Stimulated activated CD4-positive, alpha-beta T cell treated with anti-CD3 and anti-CD28 coated beads, Interleukin-15, amount 100 ng/mL, for 1 hour (primary cell): ENCODE data around the gene POLR3GL.

ENCODE experiments used
- DNase-seq, 2 donors: peaks; one replicate each; pipeline ENCODE4 v3.0.0-alpha.2; 2020; ENCODE audit warnings: low read depth in 1 of 2, low spot score in 1 of 2

POLR3GL gene

DNA sequence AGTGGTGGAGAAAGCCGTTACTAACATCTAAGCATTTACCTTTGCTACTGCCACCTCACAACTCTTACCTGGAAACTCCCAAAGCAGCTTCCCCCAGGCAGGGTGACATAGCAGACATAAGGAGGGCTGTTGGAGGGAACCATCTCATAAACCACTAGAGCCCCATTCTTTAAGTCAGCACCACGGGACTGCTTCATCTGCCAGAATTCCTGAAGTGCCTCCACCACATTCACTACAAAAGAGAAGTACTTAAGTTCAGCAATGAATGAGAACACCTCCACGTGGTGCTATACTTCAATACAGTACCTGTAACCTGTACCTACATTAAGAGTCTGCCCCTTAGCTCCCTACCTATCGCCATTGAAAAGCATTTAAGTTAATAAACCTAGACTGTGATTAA, 16.9 kb upstream of the POLR3GL start:
- DNase-seq = no peak

DNA sequence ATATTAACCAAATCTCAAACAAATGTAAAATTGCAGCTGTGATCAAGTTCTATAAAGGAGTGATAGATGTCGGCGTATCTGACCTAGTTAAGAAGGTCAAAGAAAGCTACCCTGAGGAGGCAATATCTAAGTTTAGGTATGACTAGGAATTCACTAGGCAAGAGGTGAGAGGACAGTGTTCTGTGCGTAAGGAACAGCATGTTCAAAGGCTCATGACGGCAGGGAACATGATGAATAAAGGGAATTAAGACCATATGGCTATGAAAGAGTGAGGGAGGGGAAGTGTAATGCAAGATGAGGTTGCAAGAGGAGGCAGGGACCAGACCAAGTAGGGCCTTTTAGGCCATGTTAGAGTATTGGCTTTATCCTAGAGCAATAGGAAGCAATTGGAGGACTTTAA, 15.3 kb upstream of the POLR3GL start:
- no peak for DNase-seq

DNA sequence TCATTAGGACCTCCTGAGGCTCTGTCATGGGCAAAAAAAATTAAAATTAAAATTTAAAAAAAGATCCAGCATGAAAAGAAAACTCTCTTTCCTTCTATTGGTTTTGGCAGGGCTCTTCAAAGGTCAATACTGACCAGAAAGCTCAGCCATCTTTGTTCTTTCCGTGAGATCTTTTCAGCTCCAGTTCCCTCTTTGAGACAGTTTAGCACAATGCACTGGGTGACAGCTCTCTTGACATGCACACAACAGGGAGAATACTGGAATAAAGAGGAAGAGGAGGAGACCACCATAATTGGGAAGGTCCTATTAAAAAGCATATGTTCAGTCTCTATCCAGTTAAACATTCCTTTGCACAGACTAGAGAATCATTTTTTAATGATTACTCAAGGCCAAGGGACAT, 13.0 kb upstream of the POLR3GL start:
- no peak for DNase-seq

DNA sequence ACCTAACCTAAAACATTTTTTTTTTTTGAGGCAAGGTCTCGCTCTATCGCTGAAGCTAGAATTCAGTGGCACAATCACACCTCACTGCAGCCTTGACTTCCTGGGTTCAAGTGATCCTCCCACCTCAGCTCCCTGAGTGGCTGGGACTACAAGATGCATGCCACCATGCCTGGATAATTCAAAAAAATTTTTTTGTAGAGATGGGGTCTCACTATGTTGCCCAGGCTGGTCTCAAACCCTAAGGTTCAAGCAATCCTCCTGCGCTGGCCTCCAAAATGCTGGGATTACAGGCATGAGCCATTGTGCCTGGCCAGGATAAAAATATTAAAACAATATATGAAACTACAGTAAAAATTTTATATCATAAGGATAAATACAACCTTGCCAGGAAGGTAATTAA, 11.6 kb upstream of the POLR3GL start:
- no peak for DNase-seq

DNA sequence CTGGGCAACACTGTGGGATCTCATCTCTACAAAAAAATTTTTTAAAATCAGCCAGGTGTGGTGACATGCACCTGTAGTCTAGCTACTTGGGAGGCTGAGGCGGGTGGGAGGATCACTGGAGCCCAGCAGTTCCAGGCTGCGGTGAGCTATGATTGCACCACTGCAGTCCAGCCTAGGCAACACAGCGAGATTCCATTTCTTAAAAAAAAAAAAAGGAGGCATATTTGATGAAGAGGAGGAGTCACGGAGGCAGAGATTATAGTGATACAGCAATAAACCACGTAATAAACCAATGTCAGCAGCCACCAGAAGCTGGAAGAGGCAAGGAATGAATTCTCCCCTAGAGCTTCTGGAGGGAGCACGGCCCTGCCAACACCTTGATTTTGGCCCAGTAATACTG, 10.6 kb upstream of the POLR3GL start:
- no peak for DNase-seq

DNA sequence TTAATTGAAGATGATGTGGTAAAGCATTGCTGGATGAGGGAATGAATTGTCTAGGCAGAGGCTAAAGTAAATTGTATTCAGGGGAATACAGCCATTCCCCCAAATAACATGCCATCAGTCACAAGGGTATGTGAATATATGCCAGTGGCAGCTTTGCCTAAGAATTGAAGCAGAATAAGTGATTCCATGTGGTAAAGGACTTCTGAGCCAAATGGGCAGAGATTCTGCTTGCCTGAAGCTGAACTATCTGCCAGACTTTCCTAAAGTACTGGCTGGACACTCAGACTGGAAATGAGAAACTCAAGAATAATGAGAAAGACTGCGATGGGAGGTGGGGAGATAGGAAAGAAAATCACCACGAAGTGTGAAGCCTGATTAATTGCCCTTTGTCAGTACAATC, 9.1 kb upstream of the POLR3GL start:
- DNase-seq = no peak

DNA sequence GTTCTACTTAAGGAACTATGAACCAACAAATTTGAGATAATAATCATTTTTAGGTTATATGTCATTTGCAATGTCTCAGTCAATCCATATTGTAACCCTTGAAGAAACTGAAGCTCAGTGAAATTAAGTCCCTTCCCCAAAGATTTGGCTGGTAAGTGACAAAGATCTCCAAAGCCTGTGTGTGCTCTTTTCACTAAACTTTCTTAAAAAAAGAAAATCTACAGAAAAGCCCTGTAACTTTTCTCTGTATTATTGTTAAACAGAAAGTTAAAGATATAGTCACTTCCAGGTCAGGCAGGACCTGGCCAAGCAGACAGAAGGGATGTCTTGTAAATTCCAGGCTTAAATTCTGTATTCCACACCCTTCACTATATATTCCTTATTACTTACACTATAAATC, 8.1 kb upstream of the POLR3GL start:
- DNase-seq = no peak

DNA sequence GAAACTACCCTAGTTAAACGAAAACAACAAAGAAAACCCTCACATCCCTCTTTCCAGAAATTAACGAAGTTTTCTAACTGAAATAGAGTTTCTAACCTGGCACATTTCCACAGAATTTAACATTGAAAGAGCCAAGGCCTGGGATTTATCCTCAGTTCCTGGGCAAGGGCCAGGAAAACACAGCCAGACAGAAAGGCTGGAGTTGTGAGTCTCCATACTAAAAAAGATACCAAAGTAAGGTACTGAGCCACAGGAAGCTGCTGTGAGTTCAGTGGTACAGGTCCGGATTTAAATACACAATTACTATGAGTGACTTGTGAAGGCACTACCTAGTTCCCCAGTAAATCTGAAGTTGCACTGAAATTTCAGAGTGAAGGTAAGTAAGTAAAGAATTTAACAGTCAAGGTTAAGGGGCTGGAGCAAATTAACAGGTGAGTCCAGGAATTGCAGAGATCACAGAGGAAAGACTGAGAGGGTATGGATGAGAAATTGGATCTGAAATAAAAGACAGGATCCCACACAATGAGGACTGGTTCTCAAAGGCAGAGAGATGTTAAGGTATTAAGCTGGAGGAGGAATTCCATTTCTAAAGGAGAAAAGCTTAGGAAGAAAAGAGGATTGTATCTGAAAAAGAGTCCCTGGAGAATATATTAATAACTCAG, 7.6 kb upstream of the POLR3GL start:
- DNase-seq = no peak

DNA sequence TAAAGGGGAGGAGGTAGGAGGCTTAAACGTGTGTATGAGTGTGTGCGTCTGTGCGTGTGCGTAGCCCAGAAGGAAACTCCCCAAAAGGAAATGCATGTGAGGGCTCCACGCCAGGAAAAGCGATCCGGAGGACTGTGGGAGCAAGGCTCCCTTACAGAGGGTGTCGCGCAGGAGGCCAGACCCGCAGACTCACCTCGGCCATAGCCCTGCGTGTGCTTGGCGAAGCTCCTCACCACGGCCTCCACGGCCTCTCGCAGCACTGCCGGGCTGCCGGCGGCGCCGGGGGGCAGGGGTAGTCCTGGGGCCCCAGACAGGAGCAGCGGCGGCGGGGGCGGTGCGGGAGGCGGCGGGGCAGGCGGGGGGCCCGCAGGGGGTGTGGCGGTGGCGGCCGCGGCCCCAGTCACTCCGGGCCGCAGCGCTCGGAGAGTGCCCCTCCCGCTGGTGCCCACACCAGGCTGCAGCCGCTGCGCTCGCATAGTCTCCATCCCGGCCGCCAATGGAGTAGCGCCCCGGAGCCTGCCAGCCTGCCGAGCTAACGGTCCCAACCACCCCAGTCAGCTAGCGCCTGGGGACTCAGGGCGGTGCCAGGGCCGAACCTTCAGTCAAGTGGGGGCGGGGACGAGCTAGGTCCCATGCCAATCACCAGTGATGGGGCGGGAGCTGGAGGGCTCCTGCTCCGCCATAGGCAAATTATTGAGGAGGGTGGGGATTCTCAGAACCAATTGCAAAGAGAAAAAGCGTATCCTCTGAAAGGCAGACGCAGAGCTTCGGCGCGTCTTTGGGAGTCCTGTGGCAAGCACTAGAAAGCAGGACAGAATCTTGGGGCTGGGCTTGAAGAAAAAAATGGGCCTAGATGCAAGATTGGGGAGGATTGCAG, 6.8 kb upstream of the POLR3GL start, which contains the start of gene LIX1L:
LIX1L (minus strand) TSS at position 575 of the 877 bp plus-strand sequence; CDS start at position 485, 90 bp downstream.
- peak; percentile 86 to 89 for DNase-seq

DNA sequence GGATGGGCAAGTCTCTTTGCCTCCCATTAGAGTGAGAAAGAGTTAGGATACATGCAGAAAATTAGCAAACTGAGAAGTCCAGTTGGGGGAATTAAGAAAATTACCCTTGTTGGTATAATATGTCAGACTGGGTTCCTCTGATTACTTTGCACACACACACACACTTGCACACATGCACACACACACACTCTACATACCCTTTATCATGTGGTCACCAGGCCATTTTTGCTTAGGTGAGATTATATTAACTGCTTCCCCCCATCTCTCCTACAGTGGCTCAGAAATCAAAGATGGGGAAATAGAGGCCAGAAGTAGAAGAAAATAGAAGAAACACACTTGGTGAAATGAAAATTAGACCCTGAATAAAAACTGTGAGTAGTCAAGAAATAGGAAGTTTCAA, 5.8 kb upstream of the POLR3GL start:
- DNase-seq = no peak

DNA sequence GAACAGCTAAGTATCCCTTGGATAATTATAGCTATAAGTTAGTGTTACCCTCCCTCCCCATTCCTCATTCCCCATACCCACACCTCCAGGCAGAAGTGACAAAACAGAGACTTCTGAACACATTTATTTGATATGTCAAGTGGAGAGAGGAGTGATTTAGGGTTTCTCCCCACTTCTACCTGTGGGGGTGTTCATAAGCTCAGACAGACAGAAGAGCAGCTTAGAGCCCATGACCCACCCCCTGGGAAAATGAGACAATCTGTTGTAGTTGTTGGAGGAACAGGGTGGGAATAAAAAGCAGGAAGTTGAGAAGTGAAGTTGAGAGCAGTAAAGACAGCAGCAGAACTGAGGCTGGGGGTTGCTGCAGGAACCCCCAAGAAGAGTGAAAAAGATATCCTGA, 5.2 kb upstream of the POLR3GL start:
- no peak for DNase-seq

DNA sequence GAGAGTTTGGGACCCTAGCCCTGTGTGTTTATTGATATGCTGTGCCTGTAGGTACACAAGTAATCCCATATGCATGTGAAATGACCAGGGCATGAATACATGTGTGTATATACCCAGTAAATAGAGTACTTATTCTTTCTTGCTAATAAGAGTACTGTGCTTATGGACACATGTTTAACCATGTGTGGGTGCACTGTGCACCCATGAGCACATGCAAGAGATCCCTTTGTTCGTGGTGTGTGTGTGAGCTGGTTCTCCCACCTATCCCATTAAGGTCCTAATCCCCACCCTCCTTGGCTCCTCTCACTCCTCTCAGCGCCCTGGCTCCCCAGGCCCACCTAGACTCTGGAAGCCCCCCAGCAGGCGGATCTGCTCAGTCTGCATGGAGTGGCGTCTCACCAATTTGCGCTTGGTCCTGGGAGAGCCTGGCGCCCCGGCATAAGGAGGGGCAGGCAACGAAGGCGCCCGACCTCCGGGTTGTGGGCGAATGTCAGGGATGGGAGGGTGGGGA, 4.5 kb upstream of the POLR3GL start:
- DNase-seq = no peak

DNA sequence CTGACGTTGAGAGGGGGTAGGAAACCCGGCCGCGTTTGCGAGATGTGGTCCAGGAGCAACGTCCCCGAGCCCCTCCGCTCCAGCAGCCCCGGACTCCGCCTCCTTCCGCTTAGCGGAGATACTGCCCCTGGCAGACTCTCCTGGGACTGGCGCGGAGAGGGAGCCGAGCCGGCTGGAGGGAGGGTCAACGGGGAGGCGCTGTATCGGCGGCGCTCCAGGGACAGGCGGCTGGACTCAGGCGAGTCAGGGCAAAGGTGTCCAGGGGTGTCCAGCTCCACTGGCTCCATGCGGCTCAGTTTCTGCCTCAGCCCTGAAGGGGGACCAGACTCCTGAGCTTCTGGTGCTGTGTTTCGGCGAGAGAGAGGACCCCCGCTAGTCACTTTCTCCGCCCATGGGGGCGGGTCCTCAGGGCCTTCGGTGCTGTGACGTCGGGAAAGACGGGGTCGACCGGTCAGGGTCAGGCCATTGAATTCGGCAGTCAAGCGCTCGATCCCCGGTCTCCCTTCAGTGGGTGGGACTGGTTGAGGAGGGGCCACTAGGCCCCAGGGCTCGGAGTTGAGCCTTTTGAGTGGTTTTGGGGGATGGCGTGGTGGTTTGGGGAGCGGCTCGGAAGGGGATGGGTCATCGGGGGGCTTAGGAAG, 3.9 kb upstream of the POLR3GL start:
- DNase-seq = no peak

DNA sequence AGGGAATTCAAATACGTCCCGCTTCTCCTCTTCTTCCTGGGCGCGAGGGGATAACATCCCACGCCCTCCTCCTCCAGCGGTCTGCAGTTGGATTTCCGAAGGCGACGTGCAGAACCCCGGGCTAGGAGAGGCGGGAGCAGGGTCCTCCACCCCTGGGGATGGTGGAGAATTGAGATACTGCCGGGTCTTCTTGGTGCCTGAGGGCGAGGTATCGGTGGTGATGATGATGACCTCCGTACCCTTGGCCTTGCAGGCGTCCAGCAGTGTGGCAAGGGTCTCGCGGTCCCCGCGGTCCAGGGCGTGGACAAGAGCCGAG, 3.4 kb upstream of the POLR3GL start:
- DNase-seq = no peak

DNA sequence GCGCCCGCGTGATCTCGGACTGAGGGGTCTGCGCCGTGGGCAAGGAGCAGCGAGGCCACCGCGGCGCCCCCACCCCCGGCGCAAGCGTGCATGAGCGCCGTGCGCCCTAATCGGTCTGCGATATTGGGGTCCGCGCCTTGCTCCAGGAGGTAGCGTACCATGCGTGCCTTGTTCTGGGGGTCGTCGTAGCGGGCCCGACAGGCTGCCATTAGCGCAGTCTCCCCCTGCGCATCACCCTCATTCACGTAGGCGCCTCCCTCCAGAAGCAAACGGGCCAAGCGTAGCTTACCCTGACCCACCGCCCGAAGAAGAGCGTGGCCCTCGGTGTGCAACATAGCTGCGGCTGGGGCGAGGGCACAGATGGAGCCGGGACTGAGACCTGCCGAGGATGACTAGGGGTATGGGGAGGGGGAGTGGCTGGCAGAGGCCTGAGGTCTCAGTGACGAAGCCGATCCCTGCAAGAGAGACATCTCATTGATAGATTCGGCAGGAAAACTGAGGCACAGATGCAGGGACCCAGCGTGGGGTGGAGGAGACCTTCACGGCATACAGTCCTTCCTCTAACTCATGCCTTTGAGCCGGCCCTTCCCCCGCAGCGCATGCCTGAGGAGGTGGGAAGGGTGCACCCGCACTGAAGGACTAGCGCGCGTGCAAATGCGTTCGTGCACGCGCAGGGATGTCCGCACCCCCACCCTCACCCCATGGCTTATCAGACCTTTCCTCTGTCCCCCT, 2.9 kb upstream of the POLR3GL start:
- DNase-seq = peak in 1 of 2 donors; percentile 42

DNA sequence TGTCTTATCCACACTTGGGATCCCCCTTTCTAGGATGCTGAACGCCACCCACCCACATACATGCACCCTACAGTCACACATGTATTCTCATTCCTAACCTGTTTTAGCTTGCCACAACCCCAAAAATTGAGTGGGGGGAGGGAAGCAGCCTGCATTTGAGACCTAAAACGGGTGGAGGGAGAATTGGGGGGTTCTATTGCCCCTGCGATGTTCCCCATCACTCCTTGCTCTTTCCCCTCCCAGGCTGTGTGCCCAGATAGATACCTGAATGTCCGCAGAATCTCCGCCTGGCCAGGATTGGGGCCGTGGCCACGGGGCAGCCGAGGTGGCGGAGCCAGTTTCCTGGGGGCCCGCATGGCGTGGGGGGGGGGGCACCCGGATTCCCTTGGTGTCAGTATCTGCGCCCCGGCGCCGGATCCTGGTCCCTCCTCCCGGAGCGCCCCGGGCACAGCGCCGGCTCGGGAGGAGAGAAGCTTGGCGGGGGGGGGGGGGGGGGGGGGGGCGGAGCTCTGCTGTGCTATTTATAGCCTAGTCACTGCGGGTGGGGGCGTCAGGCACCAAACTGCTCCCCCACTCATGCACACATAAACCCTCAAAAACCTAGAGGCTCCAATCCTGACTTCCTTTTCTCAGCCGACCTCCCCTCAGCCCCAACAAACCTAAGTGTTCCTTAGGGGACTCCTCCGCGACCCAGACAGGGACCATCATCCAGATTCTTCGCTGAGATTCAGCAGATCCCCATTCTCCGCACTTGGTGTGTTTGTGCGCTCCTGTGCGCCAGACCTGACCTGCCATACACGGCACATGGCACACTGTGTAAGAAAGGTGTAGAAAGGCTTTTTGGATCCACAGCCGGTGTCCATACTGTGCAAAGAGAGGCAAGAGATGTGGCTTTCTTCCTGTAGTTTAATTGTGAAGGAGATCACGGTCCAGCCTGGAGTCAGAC, 2.1 kb upstream of the POLR3GL start:
- DNase-seq = no peak

DNA sequence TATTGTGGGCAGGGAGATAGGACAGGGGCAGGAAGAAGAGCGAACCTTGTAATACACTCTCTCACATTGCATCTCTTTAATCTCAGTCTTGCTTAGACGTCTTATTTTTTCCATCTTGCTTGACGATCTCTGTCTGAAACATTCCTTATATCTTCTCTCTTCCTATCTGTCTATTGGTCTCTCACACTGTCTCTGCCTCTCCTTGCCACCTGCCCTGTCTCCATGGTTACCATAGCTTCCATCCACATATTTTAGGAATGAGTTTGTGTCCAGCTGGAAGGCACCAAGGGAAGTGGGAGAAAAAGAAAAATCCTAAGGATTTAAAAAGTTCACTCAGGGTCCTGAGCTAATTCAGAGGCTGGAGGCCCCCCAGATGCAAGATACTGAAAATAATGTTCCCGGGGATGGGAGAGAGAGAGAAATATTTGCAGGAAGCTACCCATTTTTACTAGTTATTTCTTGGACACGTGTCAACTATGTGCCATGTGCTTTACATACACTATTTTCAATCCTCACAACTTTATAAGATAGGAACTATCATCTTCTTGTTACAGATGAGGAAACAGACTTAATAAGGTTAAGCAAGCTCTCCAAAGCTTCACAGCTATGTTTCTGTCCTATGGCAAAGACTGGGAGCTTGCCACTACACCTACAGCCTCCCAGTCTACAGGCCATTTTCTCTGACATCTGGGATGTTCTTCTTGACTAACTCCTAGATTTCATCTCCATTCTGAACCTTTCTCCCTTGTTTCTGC, 1.0 kb upstream of the POLR3GL start:
- no peak for DNase-seq

DNA sequence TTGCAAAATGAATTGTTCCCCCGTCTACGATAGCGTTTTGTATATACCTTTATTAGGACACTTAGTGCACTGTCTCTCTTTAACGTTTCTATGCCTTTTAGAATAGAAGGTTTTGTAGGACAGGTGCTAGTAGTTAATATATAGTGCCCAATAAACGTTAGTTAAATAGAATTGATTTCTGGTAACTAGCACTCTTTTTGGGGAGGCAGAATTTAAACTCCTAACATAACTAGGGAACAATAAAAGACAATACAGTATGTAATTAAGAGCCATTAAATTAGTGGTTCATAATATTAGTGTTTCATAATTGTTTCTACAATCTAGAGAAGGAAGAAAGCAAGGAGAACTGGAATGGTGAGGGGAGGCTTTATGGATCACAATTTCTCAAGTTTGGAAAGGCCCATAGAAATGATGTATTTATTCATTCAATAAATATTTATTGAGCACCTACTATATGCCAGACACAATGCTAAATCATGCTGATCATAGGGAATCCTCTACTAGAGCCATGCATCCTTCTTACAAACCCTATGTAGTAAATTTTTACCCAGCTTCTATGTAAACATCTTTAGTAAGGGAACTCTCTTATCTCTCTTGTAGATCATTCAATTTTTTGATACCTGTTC, 742 bp downstream of the POLR3GL start:
- no peak for DNase-seq

DNA sequence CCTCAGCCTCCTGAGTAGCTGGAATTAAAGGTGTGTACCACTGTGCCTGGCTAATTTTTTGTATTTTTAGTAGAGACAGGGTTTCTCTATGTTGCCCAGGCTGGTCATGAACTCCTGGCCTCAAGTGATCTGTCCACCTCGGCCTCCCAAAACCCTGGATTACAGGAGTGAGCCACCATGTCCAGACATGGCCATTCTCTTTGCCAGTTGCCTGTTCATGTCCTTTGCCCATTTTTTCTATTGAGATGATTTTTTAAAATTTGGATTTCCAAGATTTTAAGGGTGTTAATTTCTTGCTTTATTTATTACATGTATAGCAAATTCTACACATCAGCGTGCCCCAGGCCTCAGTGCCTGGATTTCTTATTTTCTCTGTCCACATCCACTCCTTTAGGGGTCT, 2.8 kb downstream of the POLR3GL start:
- no peak for DNase-seq
